SK-N-SH (cell line): Measurements from ENCODE around the gene BDNF. TPM values are rescaled to one million over a fixed set of nuclear protein-coding genes. Genes with fewer than 3 reads are reported as not detected.

Experiments used
- CTCF ChIA-PET: fragments of 300-600, 350-600 bp; formaldehyde crosslinking; extraction: SDS; loops from one replicate; lab custom pipeline; 2021; lab: Yijun Ruan, JAX
- POLR2A ChIA-PET: fragments of 350-600 bp; sonication (Branson Sonifier 250); formaldehyde crosslinking; extraction: SDS; loops from one replicate; lab custom pipeline; 2020; ENCODE audit warnings: antibody characterized with exemption, inconsistent platforms; lab: Yijun Ruan, JAX
- DNase-seq: peaks from one replicate; pipeline ENCODE4 v3.0.0; 2012
- H2AFZ ChIP-seq: fragments of 200-600 bp; sonication (generic); 2 replicates; pipeline ENCODE4 v1.8.1; 2016; ENCODE audit warnings: antibody characterized with exemption, mild to moderate bottlenecking, low read depth
- H3F3A ChIP-seq: fragments of 200-600 bp; sonication (generic); replicated peaks from 2 replicates; pipeline ENCODE3; 2016; ENCODE audit warnings: antibody characterized with exemption, mild to moderate bottlenecking; ENCODE audit not compliant: insufficient read depth
- H3K27ac ChIP-seq, 2 experiments: fragments of 200-500 bp in 1 of 2; fragments of 200-600 bp in 1 of 2; sonication (Bioruptor generic) in 1 of 2; sonication (generic), shearing (Covaris generic) in 1 of 2; 2 replicates each; pipeline versions ENCODE4 v1.5.1 to v1.6.1; 2014 to 2016; ENCODE audit warnings: low read depth in 2 of 2, inconsistent platforms in 1 of 2, low read length in 1 of 2, mild to moderate bottlenecking in 1 of 2, mixed read lengths in 1 of 2
- H3K27me3 ChIP-seq: fragments of 200-600 bp; sonication (generic), shearing (Covaris generic); 2 replicates; pipeline ENCODE4 v1.6.1; 2016; ENCODE audit warnings: mixed run types; ENCODE audit not compliant: insufficient read depth
- H3K36me3 ChIP-seq, 2 experiments: fragments of 200-500 bp in 1 of 2; fragments of 200-600 bp in 1 of 2; sonication (Bioruptor generic) in 1 of 2; sonication (generic) in 1 of 2; replicated peaks in 1 of 2; 2 replicates each; pipeline versions ENCODE3 to v1.5.1; 2014 to 2016; ENCODE audit warnings: low read length in 1 of 2, mild to moderate bottlenecking in 1 of 2; ENCODE audit not compliant: insufficient read depth in 2 of 2, control insufficient read depth in 1 of 2
- H3K4me1 ChIP-seq, 2 experiments: fragments of 200-500 bp in 1 of 2; fragments of 200-600 bp in 1 of 2; sonication (Bioruptor generic) in 1 of 2; sonication (generic), shearing (Covaris generic) in 1 of 2; 2 replicates each; pipeline versions ENCODE4 v1.5.1 to v1.6.1; 2014 to 2016; ENCODE audit warnings: low read depth in 1 of 2, low read length in 1 of 2, mixed run types in 1 of 2; ENCODE audit not compliant: insufficient read depth in 2 of 2, control insufficient read depth in 1 of 2
- H3K4me2 ChIP-seq: fragments of 200-600 bp; sonication (generic), shearing (Covaris generic); 2 replicates; pipeline ENCODE4 v1.6.1; 2017; ENCODE audit warnings: mixed run types
- H3K4me3 ChIP-seq, 2 experiments: fragments of 200-500 bp in 1 of 2; fragments of 200-600 bp in 1 of 2; sonication (Bioruptor generic) in 1 of 2; sonication (generic), shearing (Covaris generic) in 1 of 2; 2 replicates each; pipeline versions ENCODE4 v1.5.1 to v1.8.1; 2014 to 2016; ENCODE audit warnings: low read depth in 2 of 2, inconsistent platforms in 1 of 2, low read length in 1 of 2, mild to moderate bottlenecking in 1 of 2, mixed read lengths in 1 of 2, moderate library complexity in 1 of 2
- H3K79me2 ChIP-seq: fragments of 200-600 bp; sonication (generic); 2 replicates; pipeline ENCODE4 v1.8.1; 2017; ENCODE audit warnings: mild to moderate bottlenecking; ENCODE audit not compliant: insufficient read depth
- H3K9ac ChIP-seq: fragments of 200-600 bp; sonication (generic); 2 replicates; pipeline ENCODE4 v1.6.1; 2017; ENCODE audit warnings: mixed run types
- H3K9me2 ChIP-seq: fragments of 200-600 bp; sonication (generic); 2 replicates; pipeline ENCODE4 v1.6.1; 2017; ENCODE audit warnings: mixed run types
- H3K9me3 ChIP-seq: fragments of 200-600 bp; sonication (generic); 2 replicates; pipeline ENCODE4 v1.6.1; 2017; ENCODE audit warnings: mixed run types, mild to moderate bottlenecking, moderate library complexity
- H4K20me1 ChIP-seq: fragments of 200-600 bp; sonication (generic); 2 replicates; pipeline ENCODE4 v1.6.1; 2017; ENCODE audit warnings: mild to moderate bottlenecking, mixed run types; ENCODE audit not compliant: insufficient read depth
- CHD2 ChIP-seq: fragments of 150-350 bp; IDR thresholded peaks from 2 replicates; pipeline ENCODE4 v1.6.1; 2018; ENCODE audit warnings: low read length; ENCODE audit not compliant: partially characterized antibody
- ELF1 ChIP-seq: IDR thresholded peaks from 2 replicates; pipeline ENCODE4 v1.4.0; 2012
- FOXM1 ChIP-seq: IDR thresholded peaks from 2 replicates; pipeline ENCODE4 v1.4.0; 2012; ENCODE audit warnings: low read depth, mild to moderate bottlenecking
- RAD21 ChIP-seq: IDR thresholded peaks from 2 replicates; pipeline ENCODE4 v1.6.1; 2012; ENCODE audit warnings: mild to moderate bottlenecking, low read length
- RCOR1 ChIP-seq: fragments of 150-350 bp; IDR thresholded peaks from 2 replicates; pipeline ENCODE4 v1.6.1; 2017; ENCODE audit warnings: antibody characterized with exemption, low read length
- RFX5 ChIP-seq: IDR thresholded peaks from 2 replicates; pipeline ENCODE4 v1.6.1; 2012; ENCODE audit warnings: mild to moderate bottlenecking, improper control_type of control experiment, low read length
- SMC3 ChIP-seq: IDR thresholded peaks from 2 replicates; pipeline ENCODE4 v1.6.1; 2012; ENCODE audit warnings: low read depth, low read length, improper control_type of control experiment
- YY1 ChIP-seq: IDR thresholded peaks from 2 replicates; pipeline ENCODE4 v1.4.0; 2012; ENCODE audit warnings: low read depth, mild to moderate bottlenecking
- WGBS: methylation state at CpG from one replicate; pipeline ENCODE4 v1.1.6; 2017; ENCODE audit warnings: low lambda C conversion rate; 5-methylcytosine and 5-hydroxymethylcytosine counted together
- polyA plus RNA-seq, 3 experiments: library from polyadenylated mRNA; depleted of rRNA; stranded (reverse); fragments of >200 nt; gene quantifications; 2 replicates each; pipeline ENCODE4 v1.2.3, GENCODE V29; 2012
- TF ChIP-seq, protein P1 (sequence below): fragments of 200-600 bp; sonication (generic); IDR thresholded peaks from 2 replicates; pipeline ENCODE4 v1.6.1; 2017; ENCODE audit warnings: antibody characterized with exemption, mild to moderate bottlenecking, moderate library complexity
- TF ChIP-seq, protein P2 (sequence below): IDR thresholded peaks from 2 replicates; pipeline ENCODE4 v1.4.0; 2012; ENCODE audit warnings: low read depth, borderline replicate concordance

Gene BDNF
- polyA plus RNA-seq, 1 of the 3 experiments (the other 2 are of a cell fraction) = 21.3 TPM

DNA sequence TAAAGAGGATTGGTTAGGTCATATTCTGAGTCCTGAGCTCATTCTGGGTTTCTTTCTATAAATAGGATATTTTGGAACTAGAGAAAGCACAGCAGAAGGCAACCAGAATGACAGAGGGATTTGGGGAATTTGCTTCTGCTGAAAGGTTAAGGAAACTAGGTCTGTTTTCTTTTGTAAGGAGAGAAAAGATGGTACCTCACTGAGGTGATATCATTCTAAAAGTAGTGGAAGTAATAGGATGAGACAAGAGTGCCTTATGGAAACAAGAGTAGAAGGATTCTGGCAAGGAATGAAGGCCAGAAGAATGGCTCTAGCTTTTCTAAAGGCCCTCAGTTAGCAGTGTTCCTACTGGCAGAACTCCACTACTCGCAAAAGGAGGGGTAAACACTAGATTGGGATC is 26.7 kb upstream of the BDNF start:
- Histone ChIP-seq H3K4me1 (peaks cover 0 to 10% of the 10 kb centered on the region in 2 experiments; a peak in 1 of 4 replicates), H3K9ac (no peak overlapping the region), H3K4me2 (no peak overlapping the region), H3F3A (no peaks in the 10 kb centered on the region), H3K79me2 (no peaks in the 10 kb centered on the region), H3K4me3 (no peak overlapping the region), H3K27me3 (no peaks in the 10 kb centered on the region), H2AFZ (no peak overlapping the region), H3K36me3 (no peaks in the 10 kb centered on the region), H3K9me2 (no peaks in the 10 kb centered on the region), H3K9me3 (no peaks in the 10 kb centered on the region), H4K20me1 (no peaks in the 10 kb centered on the region), H3K27ac (no peak overlapping the region)
- ChIA-PET CTCF (interaction anchor here (14.0 kb wide), 1 partner anchor 24 kb away, joined by 243 read pairs; the partner anchor contains the start of gene BDNF), POLR2A (no interaction called here)
- 41% methylated on average over 1 of the region's 1 CpG for WGBS
- TF ChIP-seq RCOR1 (no peak), ELF1 (no peak), RFX5 (no peak), YY1 (no peak), CHD2 (no peak), FOXM1 (no peak)
- no peak for DNase-seq

DNA sequence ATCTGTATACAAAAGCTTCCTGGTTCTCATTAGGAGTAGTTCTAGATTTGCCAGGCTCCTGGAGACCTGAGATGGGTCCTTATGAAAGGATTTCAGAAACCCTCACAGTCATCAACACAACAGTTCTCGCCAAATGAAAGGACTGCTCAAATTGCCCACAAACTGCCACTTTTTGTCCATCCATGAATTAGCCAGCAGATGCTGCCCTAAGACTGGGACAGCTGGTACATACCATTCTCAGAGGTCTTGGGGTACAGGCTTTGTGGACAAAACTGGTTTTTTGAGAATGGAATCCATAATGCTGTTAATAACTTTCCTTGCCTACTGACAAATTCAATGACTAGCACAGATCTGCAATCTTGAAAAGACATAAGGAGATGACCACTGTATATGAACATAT is 23.4 kb upstream of the BDNF start:
- Histone ChIP-seq H3K4me3 (no peak overlapping the region), H3K9me3 (no peaks in the 10 kb centered on the region), H3F3A (peaks cover 2% of the 10 kb centered on the region), H2AFZ (no peak overlapping the region), H3K9me2 (no peaks in the 10 kb centered on the region), H3K27ac (no peak overlapping the region), H3K79me2 (no peaks in the 10 kb centered on the region), H3K9ac (no peak overlapping the region), H4K20me1 (no peaks in the 10 kb centered on the region), H3K27me3 (peaks cover 9% of the 10 kb centered on the region; the same call in 1 of the 2 replicates), H3K4me2 (peak overlapping the region; percentile 95; the same call in 1 of the 2 replicates), H3K36me3 (no peaks in the 10 kb centered on the region), H3K4me1 (peaks cover 0 to 21% of the 10 kb centered on the region in 2 experiments; a peak in 1 of 4 replicates)
- WGBS = 89% methylated on average over 1 of the region's 1 CpG
- ChIA-PET CTCF (interaction anchor here (1.1 to 14.0 kb wide), 4 partner anchors 16 to 809 kb away, joined by 3 to 243 read pairs (median 4); partner anchors contain the start of gene BDNF), POLR2A (no interaction called here)
- TF ChIP-seq, protein P1, sequence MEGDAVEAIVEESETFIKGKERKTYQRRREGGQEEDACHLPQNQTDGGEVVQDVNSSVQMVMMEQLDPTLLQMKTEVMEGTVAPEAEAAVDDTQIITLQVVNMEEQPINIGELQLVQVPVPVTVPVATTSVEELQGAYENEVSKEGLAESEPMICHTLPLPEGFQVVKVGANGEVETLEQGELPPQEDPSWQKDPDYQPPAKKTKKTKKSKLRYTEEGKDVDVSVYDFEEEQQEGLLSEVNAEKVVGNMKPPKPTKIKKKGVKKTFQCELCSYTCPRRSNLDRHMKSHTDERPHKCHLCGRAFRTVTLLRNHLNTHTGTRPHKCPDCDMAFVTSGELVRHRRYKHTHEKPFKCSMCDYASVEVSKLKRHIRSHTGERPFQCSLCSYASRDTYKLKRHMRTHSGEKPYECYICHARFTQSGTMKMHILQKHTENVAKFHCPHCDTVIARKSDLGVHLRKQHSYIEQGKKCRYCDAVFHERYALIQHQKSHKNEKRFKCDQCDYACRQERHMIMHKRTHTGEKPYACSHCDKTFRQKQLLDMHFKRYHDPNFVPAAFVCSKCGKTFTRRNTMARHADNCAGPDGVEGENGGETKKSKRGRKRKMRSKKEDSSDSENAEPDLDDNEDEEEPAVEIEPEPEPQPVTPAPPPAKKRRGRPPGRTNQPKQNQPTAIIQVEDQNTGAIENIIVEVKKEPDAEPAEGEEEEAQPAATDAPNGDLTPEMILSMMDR = peak; percentile 35; the same call in 1 of the 2 replicates
- TF ChIP-seq RAD21 (peak; percentile 42; the same call in 1 of the 2 replicates), SMC3 (peak; percentile 15; the same call in 1 of the 2 replicates)
- TF ChIP-seq, protein P2, sequence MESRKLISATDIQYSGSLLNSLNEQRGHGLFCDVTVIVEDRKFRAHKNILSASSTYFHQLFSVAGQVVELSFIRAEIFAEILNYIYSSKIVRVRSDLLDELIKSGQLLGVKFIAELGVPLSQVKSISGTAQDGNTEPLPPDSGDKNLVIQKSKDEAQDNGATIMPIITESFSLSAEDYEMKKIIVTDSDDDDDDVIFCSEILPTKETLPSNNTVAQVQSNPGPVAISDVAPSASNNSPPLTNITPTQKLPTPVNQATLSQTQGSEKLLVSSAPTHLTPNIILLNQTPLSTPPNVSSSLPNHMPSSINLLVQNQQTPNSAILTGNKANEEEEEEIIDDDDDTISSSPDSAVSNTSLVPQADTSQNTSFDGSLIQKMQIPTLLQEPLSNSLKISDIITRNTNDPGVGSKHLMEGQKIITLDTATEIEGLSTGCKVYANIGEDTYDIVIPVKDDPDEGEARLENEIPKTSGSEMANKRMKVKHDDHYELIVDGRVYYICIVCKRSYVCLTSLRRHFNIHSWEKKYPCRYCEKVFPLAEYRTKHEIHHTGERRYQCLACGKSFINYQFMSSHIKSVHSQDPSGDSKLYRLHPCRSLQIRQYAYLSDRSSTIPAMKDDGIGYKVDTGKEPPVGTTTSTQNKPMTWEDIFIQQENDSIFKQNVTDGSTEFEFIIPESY = no peak
- no peak for DNase-seq
